Measurements from ENCODE around the gene ZNFX1. TPM values are rescaled to one million over a fixed set of nuclear protein-coding genes. Genes with fewer than 3 reads are reported as not detected.

Gene ZNFX1
- total and polyA plus RNA-seq, 2 experiments from 2014 or later: 47.3 to 50.7 TPM

GRCh38 chr20:49275636-49276035 is 2.2 kb downstream of the ZNFX1 start:
- H3K9ac ChIP-seq: peak overlapping the region; percentile 98; the same call in 1 of the 2 replicates

GRCh38 chr20:49275216-49275615 is 2.6 kb downstream of the ZNFX1 start:
- Histone ChIP-seq H3K4me2 (ENCODE audit: unreplicated experiment) (peak overlapping the region; percentile 98), H3K79me2 (ENCODE audit: insufficient read depth) (peaks cover 92% of the 10 kb centered on the region), H3F3A (ENCODE audit: insufficient read depth) (peaks cover 41% of the 10 kb centered on the region), H3K9me2 (ENCODE audit: insufficient read depth) (no peaks in the 10 kb centered on the region), H2AFZ (no peak overlapping the region), H3K9ac (no peak overlapping the region), H3K9me3 (ENCODE audit: low read depth) (no peaks in the 10 kb centered on the region), H3K27ac (no peak overlapping the region; the same call in 1 of the 2 replicates), H3K36me3 (ENCODE audit: low read depth) (peaks cover 39% of the 10 kb centered on the region), H4K20me1 (ENCODE audit: insufficient read depth) (peaks cover 12% of the 10 kb centered on the region), H3K4me1 (ENCODE audit: insufficient read depth) (peaks cover 13% of the 10 kb centered on the region), H3K27me3 (replicated peaks; ENCODE audit: insufficient read depth) (no peaks in the 10 kb centered on the region), H3K4me3 (peak overlapping the region; percentile 96; the same call in 1 of the 2 replicates)
- in situ Hi-C loops (cut with MboI): no loop called here
- WGBS, 2 experiments (ENCODE audit: low coverage in 1 of 2, low lambda C conversion rate in 2 of 2, missing lambda C conversion rate in 2 of 2): 77 to 84% methylated on average over 4 of the region's 4 CpGs
- DNase-seq: no peak
- TF ChIP-seq EZH2 (IDR thresholded peaks at IDR 0.05; ENCODE audit: insufficient read depth, poor library complexity, severe bottlenecking) (no peak), EZH2phosphoT487 (IDR thresholded peaks at IDR 0.05; ENCODE audit: insufficient read depth, low read depth) (no peak)

More at GRCh38 chr20:49275636-49276035, 2.2 kb downstream of the ZNFX1 start:
- peak overlapping the region; percentile 98 for H3K4me2 ChIP-seq (ENCODE audit: unreplicated experiment)
- H3K79me2 ChIP-seq (ENCODE audit: insufficient read depth): peaks cover 92% of the 10 kb centered on the region
- peak overlapping the region; percentile 96 for H3K4me3 ChIP-seq
- peaks cover 40% of the 10 kb centered on the region for H3K36me3 ChIP-seq (ENCODE audit: low read depth)
- H3K9me2 ChIP-seq (ENCODE audit: insufficient read depth): no peaks in the 10 kb centered on the region
- peak overlapping the region; percentile 87 for H3K27ac ChIP-seq
- 41 to 54% methylated on average over 2 of the region's 2 CpGs for WGBS, 2 experiments (ENCODE audit: low coverage in 1 of 2, low lambda C conversion rate in 2 of 2, missing lambda C conversion rate in 2 of 2)
- in situ Hi-C loops (cut with MboI): no loop called here
- H2AFZ ChIP-seq: no peak overlapping the region
- peaks cover 11% of the 10 kb centered on the region for H4K20me1 ChIP-seq (ENCODE audit: insufficient read depth)
- peak; percentile 35 for DNase-seq
- no peaks in the 10 kb centered on the region for H3K9me3 ChIP-seq (ENCODE audit: low read depth)
- H3F3A ChIP-seq (ENCODE audit: insufficient read depth): peaks cover 41% of the 10 kb centered on the region
- TF ChIP-seq EZH2phosphoT487 (IDR thresholded peaks at IDR 0.05; ENCODE audit: insufficient read depth, low read depth): no peak
- TF ChIP-seq EZH2 (IDR thresholded peaks at IDR 0.05; ENCODE audit: insufficient read depth, poor library complexity, severe bottlenecking): no peak
- no peaks in the 10 kb centered on the region for H3K27me3 ChIP-seq (replicated peaks; ENCODE audit: insufficient read depth)
- peaks cover 17% of the 10 kb centered on the region for H3K4me1 ChIP-seq (ENCODE audit: insufficient read depth)

- no peaks in the 10 kb centered on the region for H3K9me3 ChIP-seq (ENCODE audit: low read depth)
- no peak overlapping the region for H3K27ac ChIP-seq
- H3K4me1 ChIP-seq (ENCODE audit: insufficient read depth): peaks cover 14% of the 10 kb centered on the region
- TF ChIP-seq EZH2 (IDR thresholded peaks at IDR 0.05; ENCODE audit: insufficient read depth, poor library complexity, severe bottlenecking) (no peak), EZH2phosphoT487 (IDR thresholded peaks at IDR 0.05; ENCODE audit: insufficient read depth, low read depth) (no peak)
- no peak overlapping the region for H3K4me3 ChIP-seq
- DNase-seq: no peak
- H3K4me2 ChIP-seq (ENCODE audit: unreplicated experiment): no peak overlapping the region
- H2AFZ ChIP-seq: no peak overlapping the region
- H3K9ac ChIP-seq: no peak overlapping the region
- peaks cover 92% of the 10 kb centered on the region for H3K79me2 ChIP-seq (ENCODE audit: insufficient read depth)
- H3K9me2 ChIP-seq (ENCODE audit: insufficient read depth): no peaks in the 10 kb centered on the region
- in situ Hi-C loops (cut with MboI): no loop called here
- no peaks in the 10 kb centered on the region for H3K27me3 ChIP-seq (replicated peaks; ENCODE audit: insufficient read depth)
- peaks cover 16% of the 10 kb centered on the region for H4K20me1 ChIP-seq (ENCODE audit: insufficient read depth)
- peaks cover 36% of the 10 kb centered on the region for H3K36me3 ChIP-seq (ENCODE audit: low read depth)
- WGBS, 2 experiments (ENCODE audit: low coverage in 1 of 2, low lambda C conversion rate in 2 of 2, missing lambda C conversion rate in 2 of 2): 77 to 78% methylated on average over 8 of the region's 8 CpGs
- H3F3A ChIP-seq (ENCODE audit: insufficient read depth): peaks cover 41% of the 10 kb centered on the region
Measured at GRCh38 chr20:49273696-49274277, 4.1 kb downstream of the ZNFX1 start.

- Histone ChIP-seq H3K27me3 (replicated peaks; ENCODE audit: insufficient read depth) (no peaks in the 10 kb centered on the region), H3K9me3 (ENCODE audit: low read depth) (no peaks in the 10 kb centered on the region), H3F3A (ENCODE audit: insufficient read depth) (peaks cover 47% of the 10 kb centered on the region), H3K4me2 (ENCODE audit: unreplicated experiment) (no peak overlapping the region), H3K27ac (no peak overlapping the region), H3K9ac (no peak overlapping the region), H3K9me2 (ENCODE audit: insufficient read depth) (no peaks in the 10 kb centered on the region), H4K20me1 (ENCODE audit: insufficient read depth) (peaks cover 20% of the 10 kb centered on the region), H2AFZ (no peak overlapping the region), H3K79me2 (ENCODE audit: insufficient read depth) (peaks cover 97% of the 10 kb centered on the region), H3K4me1 (ENCODE audit: insufficient read depth) (peaks cover 21% of the 10 kb centered on the region), H3K4me3 (no peak overlapping the region), H3K36me3 (ENCODE audit: low read depth) (peaks cover 36% of the 10 kb centered on the region)
- 92 to 95% methylated on average over 1 of the region's 1 CpG for WGBS, 2 experiments (ENCODE audit: low coverage in 1 of 2, low lambda C conversion rate in 2 of 2, missing lambda C conversion rate in 2 of 2)
- in situ Hi-C loops (cut with MboI): no loop called here
- DNase-seq: no peak
- TF ChIP-seq EZH2 (IDR thresholded peaks at IDR 0.05; ENCODE audit: insufficient read depth, poor library complexity, severe bottlenecking) (no peak), EZH2phosphoT487 (IDR thresholded peaks at IDR 0.05; ENCODE audit: insufficient read depth, low read depth) (no peak)
Measured at GRCh38 chr20:49272654-49273053, 5.2 kb downstream of the ZNFX1 start.

Measured in GM23248 (cell line).